NCI-H526 (cell line): Measurements from ENCODE around the gene GRIK5.

ENCODE experiments used
- DNase-seq, 2 experiments: peaks; one replicate each; lab custom pipeline; 2025; lab: John Stamatoyannopoulos, UW

GRIK5 gene

GRCh38 chr19:41956621-41957020, 113.4 kb downstream of the GRIK5 start:
- no peak for DNase-seq

- no peak for DNase-seq
These were observed 114.5 kb downstream of the GRIK5 start for GRCh38 chr19:41955521-41955920.

GRCh38 chr19:41951686-41952172, 118.3 kb downstream of the GRIK5 start:
- peak; percentile 46 to 92 for DNase-seq
